SIG-M5 treated with dmso at 0.1 percent for 504 hours (cell line): ENCODE measurements around the gene PSMD3.
"Not testable (repeated sequence)": the region's sequence is repeated elsewhere in the genome, so short reads cannot be mapped to it uniquely, and the experiment has no call there.

ENCODE experiments used
- DNase-seq: peaks from one replicate; lab custom pipeline; 2025; ENCODE audit not compliant: unreplicated experiment; lab: John Stamatoyannopoulos, UW

PSMD3 gene

GRCh38 chr17:39996800-39997199, 16.2 kb downstream of the PSMD3 start:
- DNase-seq: no peak

- DNase-seq: no peak
Measured at GRCh38 chr17:39997543-39997942, 16.9 kb downstream of the PSMD3 start.

DNA sequence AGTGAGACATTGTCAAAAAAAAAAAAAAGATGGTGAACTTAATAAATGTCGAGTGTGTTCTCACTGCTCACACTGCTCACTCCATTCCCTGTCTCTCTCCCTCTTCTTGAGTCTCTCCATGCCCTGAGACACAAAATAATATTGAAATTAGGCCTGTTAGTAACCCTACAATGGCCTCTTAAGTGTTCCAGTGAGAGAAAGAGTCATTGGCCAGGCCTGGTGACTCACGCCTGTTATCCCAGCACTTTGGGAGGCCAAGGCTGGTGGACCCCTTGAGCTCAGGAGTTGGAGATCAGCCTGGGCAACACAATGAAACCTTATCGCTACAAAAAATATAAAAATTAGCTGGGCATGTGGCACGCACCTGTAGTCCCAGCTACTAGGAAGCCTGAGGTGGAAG, 18.5 kb downstream of the PSMD3 start:
- no peak for DNase-seq

DNA sequence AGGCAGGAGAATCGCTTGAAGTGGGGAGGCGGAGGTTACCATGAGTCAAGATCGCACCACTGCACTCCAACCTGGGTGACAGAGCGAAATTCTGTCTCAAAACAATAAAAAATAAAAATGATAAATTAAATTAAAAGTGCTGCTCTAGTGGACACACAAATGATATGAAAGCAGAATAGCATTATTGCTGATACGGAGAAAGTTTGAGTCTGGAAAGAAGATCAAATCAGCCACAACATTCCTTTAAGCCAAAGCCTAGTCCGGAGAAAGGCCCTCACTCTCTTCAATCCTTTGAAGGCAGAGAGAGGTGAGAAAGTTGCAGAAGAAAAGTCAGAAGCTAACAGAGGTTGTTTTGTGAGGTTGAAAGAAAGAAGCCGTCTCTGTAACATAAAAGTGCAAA, 19.6 kb downstream of the PSMD3 start:
- no peak for DNase-seq

GRCh38 chr17:40001335-40001734, 20.7 kb downstream of the PSMD3 start:
- DNase-seq: not testable (repeated sequence)

DNA sequence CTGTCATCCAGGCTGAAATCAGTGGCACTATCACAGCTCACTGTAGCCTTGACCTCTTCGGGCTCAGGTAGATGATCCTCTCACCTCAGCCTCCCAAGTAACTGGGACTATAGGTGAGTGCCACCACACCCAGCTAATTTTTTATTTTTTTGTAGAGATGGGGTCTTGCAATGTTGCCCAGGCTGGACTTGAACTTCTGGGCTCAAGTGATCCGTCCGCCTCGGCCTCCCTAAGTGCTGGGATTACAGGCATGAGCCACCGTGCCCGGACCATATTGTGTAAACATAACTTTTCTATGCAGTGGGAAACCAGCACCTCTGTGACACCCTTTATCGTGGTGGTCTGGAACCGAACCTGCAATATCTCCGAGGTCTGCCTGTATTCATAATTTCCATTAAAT, 23.5 kb downstream of the PSMD3 start:
- no peak for DNase-seq

DNA sequence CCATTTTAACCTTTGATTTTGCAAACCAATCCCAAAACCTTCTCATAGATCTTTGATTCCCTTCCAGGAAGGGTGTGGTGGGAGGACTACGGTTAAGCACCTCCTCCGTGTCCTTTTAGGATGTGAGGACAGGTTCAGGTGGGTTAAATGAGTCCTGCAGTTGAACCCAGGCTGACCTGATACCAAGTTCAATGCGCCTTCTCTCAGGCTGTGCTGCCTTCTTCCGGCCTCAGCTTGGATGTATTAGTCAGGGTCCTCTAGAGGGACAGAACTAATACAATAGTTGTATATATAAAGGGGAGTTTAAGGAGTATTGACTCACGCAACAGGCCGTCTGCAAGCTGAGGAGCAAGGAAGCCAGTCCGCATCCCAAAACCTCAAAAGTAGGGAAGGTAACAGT, 24.1 kb downstream of the PSMD3 start:
- no peak for DNase-seq

DNA sequence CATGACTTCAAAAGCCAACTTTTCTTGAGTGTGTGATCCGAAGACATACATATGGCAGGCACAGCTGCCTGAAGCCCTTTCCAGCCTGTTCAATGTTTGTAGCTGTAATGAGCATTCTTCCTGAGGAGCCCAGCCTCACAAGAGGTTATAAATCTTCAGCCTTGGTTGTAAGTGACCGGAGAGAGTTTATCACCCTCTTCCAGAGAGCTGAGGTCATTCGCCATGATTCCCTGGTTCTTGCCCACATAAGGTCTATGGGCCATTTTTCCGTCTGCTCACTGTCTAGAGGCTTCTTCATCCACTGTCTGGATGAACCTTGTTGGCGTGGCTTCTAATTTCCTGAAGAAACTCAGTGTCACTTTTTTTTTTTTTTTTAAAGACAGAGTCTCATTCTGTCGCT, 24.9 kb downstream of the PSMD3 start:
- DNase-seq: no peak

GRCh38 chr17:40010946-40011500, 30.4 kb downstream of the PSMD3 start:
- not testable (repeated sequence) for DNase-seq

- DNase-seq: not testable (repeated sequence)
Measured at GRCh38 chr17:40012017-40012647, 31.5 kb downstream of the PSMD3 start.

DNA sequence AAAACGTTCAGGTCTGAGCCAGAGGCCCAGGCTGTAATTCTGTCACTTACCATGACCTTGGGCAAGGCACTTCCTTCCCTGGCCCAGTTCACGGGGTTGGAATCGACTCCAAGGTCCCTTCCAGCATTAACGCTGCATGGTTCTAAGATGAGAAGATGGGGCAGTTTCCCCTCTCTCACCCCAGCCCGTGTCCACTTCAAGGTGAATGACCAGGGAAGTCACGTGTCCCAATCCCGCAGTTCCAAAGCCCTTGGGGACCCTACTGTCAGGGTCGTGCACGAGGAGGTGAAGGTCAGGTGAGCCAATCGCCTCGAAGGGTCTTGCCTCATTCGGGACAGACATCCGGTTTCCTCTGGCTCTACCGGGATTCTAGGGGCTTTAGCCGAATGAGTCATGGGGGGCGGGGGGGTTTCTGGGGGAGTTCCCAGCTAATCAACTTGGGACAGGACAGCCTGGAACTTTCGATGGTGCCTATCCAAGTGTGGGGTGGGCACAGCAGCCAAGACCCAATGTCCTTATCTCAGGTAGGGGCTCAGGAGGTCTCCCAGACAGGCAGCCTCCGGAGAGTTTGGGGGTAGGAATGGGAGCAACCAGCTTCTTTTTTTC, 33.9 kb downstream of the PSMD3 start:
- DNase-seq: no peak

- DNase-seq: no peak
Measured at GRCh38 chr17:40015005-40015997, 34.7 kb downstream of the PSMD3 start, which contains the start of gene CSF3. CSF3 (plus strand) TSS chr17:40015440; CDS start chr17:40015475, 35 bp downstream.

GRCh38 chr17:40015998-40016985, 35.7 kb downstream of the PSMD3 start:
- DNase-seq: no peak

DNA sequence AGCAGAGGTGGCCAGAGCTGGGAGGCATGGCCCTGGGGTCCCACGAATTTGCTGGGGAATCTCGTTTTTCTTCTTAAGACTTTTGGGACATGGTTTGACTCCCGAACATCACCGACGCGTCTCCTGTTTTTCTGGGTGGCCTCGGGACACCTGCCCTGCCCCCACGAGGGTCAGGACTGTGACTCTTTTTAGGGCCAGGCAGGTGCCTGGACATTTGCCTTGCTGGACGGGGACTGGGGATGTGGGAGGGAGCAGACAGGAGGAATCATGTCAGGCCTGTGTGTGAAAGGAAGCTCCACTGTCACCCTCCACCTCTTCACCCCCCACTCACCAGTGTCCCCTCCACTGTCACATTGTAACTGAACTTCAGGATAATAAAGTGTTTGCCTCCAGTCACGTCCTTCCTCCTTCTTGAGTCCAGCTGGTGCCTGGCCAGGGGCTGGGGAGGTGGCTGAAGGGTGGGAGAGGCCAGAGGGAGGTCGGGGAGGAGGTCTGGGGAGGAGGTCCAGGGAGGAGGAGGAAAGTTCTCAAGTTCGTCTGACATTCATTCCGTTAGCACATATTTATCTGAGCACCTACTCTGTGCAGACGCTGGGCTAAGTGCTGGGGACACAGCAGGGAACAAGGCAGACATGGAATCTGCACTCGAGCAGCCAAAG, 36.9 kb downstream of the PSMD3 start:
- DNase-seq: no peak

GRCh38 chr17:40018211-40019121, 37.9 kb downstream of the PSMD3 start:
- no peak for DNase-seq

- DNase-seq: no peak
Measured at GRCh38 chr17:40019140-40019991, 38.8 kb downstream of the PSMD3 start.

DNA sequence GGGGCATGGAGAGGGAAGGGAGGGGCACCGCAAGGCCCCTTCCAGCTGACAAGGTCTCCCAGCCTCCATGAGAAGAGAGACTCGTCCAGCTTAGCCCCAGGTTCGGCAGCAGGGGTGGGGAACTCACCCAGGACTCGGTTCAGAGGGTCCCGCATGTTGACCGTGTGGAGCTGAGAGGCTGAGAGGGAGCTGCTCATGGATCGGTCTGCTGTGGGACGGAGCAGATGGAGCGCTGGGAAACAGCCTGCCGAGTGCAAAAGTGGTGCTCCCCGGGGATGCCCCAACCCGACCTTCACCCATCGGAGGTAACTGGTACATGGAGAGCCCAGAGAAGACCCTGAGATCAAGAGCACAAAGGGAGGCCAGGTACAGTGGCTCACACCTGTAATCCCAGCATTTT, 39.5 kb downstream of the PSMD3 start:
- DNase-seq: no peak
